HCT116 (cell line): Measurements from ENCODE around the gene CD58. TPM values are rescaled to one million over a fixed set of nuclear protein-coding genes. Genes with fewer than 3 reads are reported as not detected.

ENCODE experiments used
- ATAC-seq: fragments of 200-7000 bp; cut with Tn5 transposase; 2 replicates; pipeline ENCODE4 v1.9.1; 2020; ENCODE audit warnings: mild to moderate bottlenecking, moderate library complexity
- BruUV-seq: library from RNA; stranded (reverse); fragments of 400-500 nt; replicated peaks from 2 replicates; lab custom pipeline; 2021; lab: Mats Ljungman, UMichigan
- CTCF ChIA-PET: fragments of 300-600 bp; sonication (Branson Sonifier 250); formaldehyde crosslinking; loops from one replicate; lab custom pipeline; 2021; ENCODE audit warnings: antibody characterized with exemption; lab: Charles Lee
- POLR2A ChIA-PET: fragments of 300-600, 350-600 bp; sonication (Branson Sonifier 250); formaldehyde crosslinking; loops from one replicate; lab custom pipeline; 2021; ENCODE audit warnings: antibody characterized with exemption; lab: Charles Lee
- RAD21 ChIA-PET, 2 experiments: fragments of 300-600 bp; sonication (Branson Sonifier 250); formaldehyde crosslinking; loops; one replicate each; lab custom pipeline; 2023; ENCODE audit warnings: low total read pairs in 2 of 2; ENCODE audit not compliant: uncharacterized antibody in 2 of 2, unreplicated experiment in 2 of 2, low non-redundant PET in 1 of 2; lab: Charles Lee
- DNase-seq: peaks from one replicate; pipeline ENCODE4 v3.0.0-alpha.2; 2010; ENCODE audit warnings: low read depth, low spot score
- H2AFZ ChIP-seq: fragments of 200-600 bp; shearing (Covaris generic), sonication (generic); 2 replicates; pipeline ENCODE4 v1.6.1; 2017; ENCODE audit warnings: low read depth, mixed run types, mixed read lengths, antibody characterized with exemption, low read length; ENCODE audit not compliant: poor library complexity, severe bottlenecking
- H3K27ac ChIP-seq: 2 replicates; pipeline ENCODE4 v1.5.1; 2012; ENCODE audit warnings: low read depth, low read length
- H3K27me3 ChIP-seq: fragments of 200-600 bp; sonication (generic); 2 replicates; pipeline ENCODE4 v1.6.1; 2016; ENCODE audit warnings: mixed run types, low read length, mixed read lengths; ENCODE audit not compliant: insufficient read depth
- H3K36me3 ChIP-seq, 2 experiments: fragments of 200-500 bp in 1 of 2; fragments of 200-600 bp in 1 of 2; sonication (Bioruptor generic) in 1 of 2; sonication (generic) in 1 of 2; 2 replicates each; pipeline versions ENCODE4 v1.5.1 to v1.6.1; 2014 to 2016; ENCODE audit warnings: low read length in 2 of 2, inconsistent platforms in 1 of 2, mixed read lengths in 1 of 2, mixed run types in 1 of 2; ENCODE audit not compliant: insufficient read depth in 2 of 2, control insufficient read depth in 1 of 2
- H3K4me1 ChIP-seq, 2 experiments: fragments of 200-600 bp in 1 of 2; sonication (generic) in 1 of 2; 2 replicates each; pipeline versions ENCODE4 v1.5.1 to v1.6.1; 2012 to 2017; ENCODE audit warnings: low read length in 2 of 2, inconsistent platforms in 1 of 2, mild to moderate bottlenecking in 1 of 2, mixed read lengths in 1 of 2, mixed run types in 1 of 2, moderate library complexity in 1 of 2; ENCODE audit not compliant: insufficient read depth in 2 of 2, control insufficient read depth in 1 of 2
- H3K4me2 ChIP-seq: fragments of 200-600 bp; sonication (generic); 2 replicates; pipeline ENCODE4 v1.6.1; 2017; ENCODE audit warnings: mixed run types, low read length, mixed read lengths
- H3K4me3 ChIP-seq, 2 experiments: fragments of 200-600 bp in 1 of 2; sonication (generic) in 1 of 2; replicated peaks in 1 of 2; 2 replicates each; pipeline ENCODE4 v1.5.1; 2011 to 2016; ENCODE audit warnings: low read length in 2 of 2, control low read depth in 1 of 2, low read depth in 1 of 2, mild to moderate bottlenecking in 1 of 2, mixed read lengths in 1 of 2, mixed run types in 1 of 2
- H3K79me2 ChIP-seq: fragments of 200-600 bp; sonication (generic); 2 replicates; pipeline ENCODE4 v1.6.1; 2017; ENCODE audit warnings: mild to moderate bottlenecking, mixed run types, low read length, moderate library complexity, mixed read lengths; ENCODE audit not compliant: insufficient read depth
- H3K9ac ChIP-seq: fragments of 200-600 bp; sonication (generic); 2 replicates; pipeline ENCODE4 v1.6.1; 2016; ENCODE audit warnings: low read length, mixed read lengths
- H3K9me2 ChIP-seq: fragments of 200-600 bp; sonication (generic), shearing (Covaris generic); 2 replicates; pipeline ENCODE4 v1.6.1; 2017; ENCODE audit warnings: mixed run types, mild to moderate bottlenecking, moderate library complexity; ENCODE audit not compliant: insufficient read depth
- H3K9me3 ChIP-seq, 2 experiments: fragments of 200-500 bp in 1 of 2; fragments of 200-600 bp in 1 of 2; sonication (Bioruptor generic) in 1 of 2; sonication (generic) in 1 of 2; 2 replicates each; pipeline ENCODE4 v1.6.1; 2014 to 2017; ENCODE audit warnings: low read length in 2 of 2, mixed read lengths in 2 of 2, inconsistent platforms in 1 of 2, low read depth in 1 of 2, mild to moderate bottlenecking in 1 of 2, mixed run types in 1 of 2, moderate library complexity in 1 of 2; ENCODE audit not compliant: control insufficient read depth in 1 of 2, insufficient read depth in 1 of 2
- H4K20me1 ChIP-seq: fragments of 200-600 bp; sonication (generic), shearing (Covaris generic); 2 replicates; pipeline ENCODE4 v1.6.1; 2017; ENCODE audit warnings: mixed run types, mild to moderate bottlenecking, moderate library complexity; ENCODE audit not compliant: insufficient read depth
- ATF3 ChIP-seq: IDR thresholded peaks from 2 replicates; pipeline ENCODE4 v1.6.1; 2012
- CEBPB ChIP-seq: IDR thresholded peaks from 2 replicates; pipeline ENCODE4 v1.6.1; 2012; ENCODE audit warnings: low read depth
- EGR1 ChIP-seq: IDR thresholded peaks from 2 replicates; pipeline ENCODE4 v1.6.1; 2012; ENCODE audit warnings: low read depth
- ELF1 ChIP-seq: IDR thresholded peaks from 2 replicates; pipeline ENCODE4 v1.6.1; 2012; ENCODE audit warnings: low read depth, borderline replicate concordance
- EZH2phosphoT487 ChIP-seq: fragments of 200-600 bp; IDR thresholded peaks from 2 replicates; pipeline ENCODE4 v1.6.1; 2018; ENCODE audit warnings: antibody characterized with exemption, borderline replicate concordance
- POLR2A ChIP-seq: IDR thresholded peaks from 2 replicates; pipeline ENCODE4 v1.7.0; 2011; ENCODE audit warnings: borderline replicate concordance; ENCODE audit not compliant: insufficient read depth, insufficient read length; ENCODE audit errors: extremely low read depth
- POLR2AphosphoS5 ChIP-seq: IDR thresholded peaks from 2 replicates; pipeline ENCODE4 v1.6.1; 2011; ENCODE audit warnings: mild to moderate bottlenecking, low read depth, low read length, moderate library complexity
- RAD21 ChIP-seq: IDR thresholded peaks from 2 replicates; pipeline ENCODE4 v1.6.1; 2012; ENCODE audit warnings: low read depth, mild to moderate bottlenecking
- SP1 ChIP-seq: IDR thresholded peaks from 2 replicates; pipeline ENCODE4 v1.6.1; 2012; ENCODE audit warnings: low read depth
- SRF ChIP-seq: IDR thresholded peaks from 2 replicates; pipeline ENCODE4 v1.6.1; 2012; ENCODE audit warnings: low read depth
- TCF7L2 ChIP-seq: IDR thresholded peaks from 2 replicates; pipeline ENCODE4 v1.7.0; 2011; ENCODE audit warnings: borderline replicate concordance, inconsistent platforms; ENCODE audit not compliant: insufficient read depth, insufficient read length; ENCODE audit errors: extremely low read depth
- ZFX ChIP-seq: fragments of 450-650 bp; IDR thresholded peaks from 2 replicates; pipeline ENCODE4 v1.6.1; 2017
- ZNF274 ChIP-seq: fragments of 200-500 bp; sonication (Bioruptor generic); IDR thresholded peaks from 2 replicates; pipeline ENCODE4 v1.6.1; 2014; ENCODE audit warnings: mild to moderate bottlenecking, low read depth, low read length, inconsistent platforms
- intact Hi-C: fragments of 100-400 bp; cut with micrococcal nuclease; formaldehyde crosslinking; loops from 2 replicates; pipeline ENCODE4 v1.10.0; 2022
- total RNA-seq: library from RNA; stranded (reverse); gene quantifications from one replicate; pipeline ENCODE4 v1.2.1, GENCODE V29; 2021; ENCODE audit not compliant: unreplicated experiment
- TF ChIP-seq, protein P1 (sequence below): IDR thresholded peaks from 2 replicates; pipeline ENCODE4 v1.6.1; 2011; ENCODE audit warnings: mild to moderate bottlenecking, low read length, moderate library complexity; ENCODE audit not compliant: insufficient replicate concordance; ENCODE audit errors: extremely low read depth

Gene CD58
- total RNA-seq, 1 experiment from 2014 or later = 18.0 TPM

DNA sequence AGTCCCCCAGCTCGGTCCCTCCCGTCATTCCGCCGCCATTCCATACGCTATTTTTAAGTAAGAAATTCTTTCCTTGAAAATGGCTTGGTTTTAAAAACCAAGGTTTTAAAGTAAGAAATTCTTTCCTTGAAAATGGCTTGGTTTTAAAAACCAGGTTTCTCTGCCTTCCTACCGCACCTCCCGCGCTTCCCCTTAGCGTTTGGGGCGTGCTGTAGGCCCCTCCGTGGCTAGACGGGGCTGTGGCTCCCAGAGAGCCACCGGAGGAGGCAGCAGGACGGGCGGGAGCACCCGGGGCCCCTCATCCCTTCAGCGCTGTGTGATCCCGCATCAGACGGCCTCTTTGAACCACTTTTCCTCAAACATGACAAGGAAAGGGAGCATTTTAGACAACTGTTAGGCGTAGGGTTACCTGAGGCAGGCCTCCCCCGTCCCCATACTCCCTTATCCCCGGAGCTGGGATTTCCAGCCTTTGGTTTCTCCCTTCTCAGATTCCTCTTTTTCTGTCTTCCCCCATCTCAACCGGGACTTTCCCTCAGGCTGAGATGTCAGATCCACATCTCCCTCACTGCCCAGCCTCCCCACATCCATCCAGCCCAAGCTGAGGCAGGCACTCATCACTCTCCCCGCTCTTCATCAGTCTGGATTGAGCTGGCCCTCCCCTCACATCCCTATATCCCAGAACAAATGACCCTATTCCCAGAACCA lies 541 bp upstream of the CD58 start (continued):
- no peak for TF ChIP-seq POLR2AphosphoS5
- no peak for TF ChIP-seq EGR1
- no peak for TF ChIP-seq EZH2phosphoT487
- TF ChIP-seq RAD21 = no peak
- TF ChIP-seq SP1 = no peak

- DNase-seq (peak; percentile 27), ATAC-seq (peak; percentile 33)
- no peaks in the 10 kb centered on the region for H3K9me3 ChIP-seq
- peaks cover 27 to 44% of the 10 kb centered on the region in 2 experiments for H3K4me1 ChIP-seq
- H3K9me2 ChIP-seq = no peaks in the 10 kb centered on the region
- ChIA-PET RAD21 (no interaction called here), POLR2A (no interaction called here), CTCF (interaction anchor here (1.3 to 1.8 kb wide), 3 partner anchors 26 to 431 kb away, joined by 4 to 6 read pairs (median 5); no protein-coding TSS in a partner anchor)
- H3K9ac ChIP-seq = peak overlapping the region; percentile 93
- H3K27me3 ChIP-seq = no peaks in the 10 kb centered on the region
- BruUV-seq = no TSS peak
- TF ChIP-seq SRF (no peak), CEBPB (no peak), EGR1 (no peak), ATF3 (no peak), ZNF274 (no peak), ELF1 (no peak), TCF7L2 (no peak), POLR2A (no peak), SP1 (no peak), POLR2AphosphoS5 (no peak), ZFX (no peak)
- TF ChIP-seq, protein P1, sequence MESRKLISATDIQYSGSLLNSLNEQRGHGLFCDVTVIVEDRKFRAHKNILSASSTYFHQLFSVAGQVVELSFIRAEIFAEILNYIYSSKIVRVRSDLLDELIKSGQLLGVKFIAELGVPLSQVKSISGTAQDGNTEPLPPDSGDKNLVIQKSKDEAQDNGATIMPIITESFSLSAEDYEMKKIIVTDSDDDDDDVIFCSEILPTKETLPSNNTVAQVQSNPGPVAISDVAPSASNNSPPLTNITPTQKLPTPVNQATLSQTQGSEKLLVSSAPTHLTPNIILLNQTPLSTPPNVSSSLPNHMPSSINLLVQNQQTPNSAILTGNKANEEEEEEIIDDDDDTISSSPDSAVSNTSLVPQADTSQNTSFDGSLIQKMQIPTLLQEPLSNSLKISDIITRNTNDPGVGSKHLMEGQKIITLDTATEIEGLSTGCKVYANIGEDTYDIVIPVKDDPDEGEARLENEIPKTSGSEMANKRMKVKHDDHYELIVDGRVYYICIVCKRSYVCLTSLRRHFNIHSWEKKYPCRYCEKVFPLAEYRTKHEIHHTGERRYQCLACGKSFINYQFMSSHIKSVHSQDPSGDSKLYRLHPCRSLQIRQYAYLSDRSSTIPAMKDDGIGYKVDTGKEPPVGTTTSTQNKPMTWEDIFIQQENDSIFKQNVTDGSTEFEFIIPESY = no peak
- H3K27ac ChIP-seq = peak overlapping the region; percentile 93
- H2AFZ ChIP-seq = no peak overlapping the region
- H3K4me3 ChIP-seq = peak overlapping the region; percentile 75 to 88
- no peaks in the 10 kb centered on the region for H4K20me1 ChIP-seq
- peaks cover 42% of the 10 kb centered on the region for H3K79me2 ChIP-seq
- intact Hi-C loops = loop anchor here (2.0 to 10.0 kb wide), 3 partner anchors 63 to 431 kb away; no protein-coding TSS in a partner anchor
- H3K4me2 ChIP-seq = peak overlapping the region; percentile 86
- no peaks in the 10 kb centered on the region for H3K36me3 ChIP-seq
Observed at GRCh38 chr1:116569776-116570357, 959 bp downstream of the CD58 start.
